ENCODE results near the gene BEAN1. TPM values are rescaled to one million over a fixed set of nuclear protein-coding genes. Genes with fewer than 3 reads are reported as not detected.

The BEAN1 gene
- total and polyA plus RNA-seq, 12 donors: 0.26 to 9.6 (median 2.0) TPM

DNA sequence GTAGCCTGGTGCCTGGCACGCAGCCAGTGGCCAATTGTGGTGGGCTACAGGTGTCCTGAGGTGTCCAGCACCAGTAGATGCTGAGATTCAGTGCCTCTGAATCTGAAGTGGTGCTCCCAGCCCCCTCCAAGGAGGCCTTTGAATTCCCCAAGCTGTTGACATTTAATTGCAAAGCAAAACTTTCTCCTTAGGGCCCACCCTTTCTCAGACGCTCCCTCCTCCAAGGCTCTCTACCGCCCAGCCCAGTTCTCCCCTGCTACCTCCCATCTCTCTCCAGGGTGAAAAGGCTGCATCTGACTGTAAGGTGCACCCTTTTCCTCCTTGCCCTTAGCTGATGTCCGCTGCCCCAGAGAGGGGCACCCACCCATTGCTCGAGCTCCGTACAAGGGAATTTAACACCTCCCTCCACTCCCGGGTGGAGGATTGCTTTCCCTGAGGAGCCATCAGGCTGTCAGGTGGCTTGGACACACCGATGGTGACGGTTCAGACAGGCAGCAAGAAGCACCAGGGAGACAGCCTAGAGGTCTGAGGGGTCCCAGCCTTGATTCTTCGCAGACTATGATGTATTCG, 1.7 kb downstream of the BEAN1 start:
- no peak for ATAC-seq
- H3K27ac ChIP-seq: no peak overlapping the region
- H3K4me1 ChIP-seq: peaks cover 2 to 24% (median 15%) of the 10 kb centered on the region in 9 donors
- H3K27me3 ChIP-seq: peaks cover 0 to 62% (median 20%) of the 10 kb centered on the region in 7 donors
- no peak overlapping the region for H3K4me3 ChIP-seq
- DNase-seq: no peak
- H3K9me3 ChIP-seq: no peaks in the 10 kb centered on the region
- TF ChIP-seq, protein P1, sequence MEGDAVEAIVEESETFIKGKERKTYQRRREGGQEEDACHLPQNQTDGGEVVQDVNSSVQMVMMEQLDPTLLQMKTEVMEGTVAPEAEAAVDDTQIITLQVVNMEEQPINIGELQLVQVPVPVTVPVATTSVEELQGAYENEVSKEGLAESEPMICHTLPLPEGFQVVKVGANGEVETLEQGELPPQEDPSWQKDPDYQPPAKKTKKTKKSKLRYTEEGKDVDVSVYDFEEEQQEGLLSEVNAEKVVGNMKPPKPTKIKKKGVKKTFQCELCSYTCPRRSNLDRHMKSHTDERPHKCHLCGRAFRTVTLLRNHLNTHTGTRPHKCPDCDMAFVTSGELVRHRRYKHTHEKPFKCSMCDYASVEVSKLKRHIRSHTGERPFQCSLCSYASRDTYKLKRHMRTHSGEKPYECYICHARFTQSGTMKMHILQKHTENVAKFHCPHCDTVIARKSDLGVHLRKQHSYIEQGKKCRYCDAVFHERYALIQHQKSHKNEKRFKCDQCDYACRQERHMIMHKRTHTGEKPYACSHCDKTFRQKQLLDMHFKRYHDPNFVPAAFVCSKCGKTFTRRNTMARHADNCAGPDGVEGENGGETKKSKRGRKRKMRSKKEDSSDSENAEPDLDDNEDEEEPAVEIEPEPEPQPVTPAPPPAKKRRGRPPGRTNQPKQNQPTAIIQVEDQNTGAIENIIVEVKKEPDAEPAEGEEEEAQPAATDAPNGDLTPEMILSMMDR (IDR thresholded peaks at IDR 0.05): no peak
- 52 to 67% methylated on average over 11 of the region's 11 CpGs for WGBS, 2 donors
- intact Hi-C loops (cut with DNase I): loop anchor here in 1 of 10 donors (5.0 kb wide), 1 partner anchor 49 kb away; no protein-coding TSS in a partner anchor
- no peaks in the 10 kb centered on the region for H3K36me3 ChIP-seq

DNA sequence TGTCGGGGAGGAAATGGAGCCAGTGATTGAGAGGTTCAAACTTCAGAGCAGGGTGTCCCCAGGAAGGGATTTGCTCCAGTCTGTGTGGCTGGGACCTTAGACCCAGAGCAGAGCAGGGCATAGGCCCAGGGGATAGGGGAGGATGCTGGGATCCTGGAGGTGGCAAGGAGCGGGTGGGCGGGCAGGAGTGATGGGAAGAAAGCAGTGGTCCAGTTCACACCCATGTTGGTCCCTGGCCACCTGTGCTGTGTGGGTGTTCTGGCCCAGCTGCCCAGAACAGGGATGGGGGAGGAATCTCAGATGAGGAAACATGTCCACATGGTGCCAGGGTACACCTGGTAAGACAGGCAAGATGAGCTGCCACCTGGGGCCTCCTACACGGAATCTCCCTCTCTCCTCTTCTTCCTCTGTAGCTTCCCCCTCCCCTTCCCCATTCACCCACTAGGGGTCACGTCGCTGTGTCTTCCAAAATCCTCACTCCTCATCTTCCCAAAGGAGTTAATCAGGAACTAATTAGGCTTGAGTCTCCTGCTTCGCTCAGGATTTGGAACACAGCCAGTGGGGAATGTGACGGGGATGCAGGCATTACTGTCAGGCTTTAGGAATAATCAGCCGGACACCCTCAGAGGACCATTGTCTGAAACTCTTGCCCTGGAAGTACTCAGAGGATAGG, 2.3 kb downstream of the BEAN1 start:
- no peaks in the 10 kb centered on the region for H3K9me3 ChIP-seq
- H3K36me3 ChIP-seq: no peaks in the 10 kb centered on the region
- intact Hi-C loops (cut with DNase I): loop anchor here in 1 of 10 donors (5.0 kb wide), 1 partner anchor 48 kb away; no protein-coding TSS in a partner anchor
- H3K4me3 ChIP-seq: no peak overlapping the region
- WGBS, 2 donors: 61 to 82% methylated on average over 9 of the region's 9 CpGs
- TF ChIP-seq, protein P1 (IDR thresholded peaks at IDR 0.05): no peak
- H3K27me3 ChIP-seq: peaks cover 0 to 62% (median 19%) of the 10 kb centered on the region in 7 donors
- no peak for DNase-seq
- no peak overlapping the region for H3K27ac ChIP-seq
- H3K4me1 ChIP-seq: peaks cover 2 to 24% (median 15%) of the 10 kb centered on the region in 9 donors
- no peak for ATAC-seq

GRCh38 chr16:66430214-66430613, 3.1 kb downstream of the BEAN1 start:
- Histone ChIP-seq H3K36me3 (no peaks in the 10 kb centered on the region), H3K9me3 (no peaks in the 10 kb centered on the region), H3K4me3 (no peak overlapping the region), H3K4me1 (peaks cover 2 to 24% (median 15%) of the 10 kb centered on the region in 9 donors), H3K27ac (no peak overlapping the region), H3K27me3 (peaks cover 0 to 59% (median 18%) of the 10 kb centered on the region in 7 donors)
- TF ChIP-seq, protein P1 (IDR thresholded peaks at IDR 0.05): no peak
- no peak for ATAC-seq
- 78 to 80% methylated on average over 3 of the region's 3 CpGs for WGBS, 2 donors
- DNase-seq: no peak
- intact Hi-C loops (cut with DNase I): no loop called here

GRCh38 chr16:66431760-66432159, 4.7 kb downstream of the BEAN1 start:
- Histone ChIP-seq H3K9me3 (no peaks in the 10 kb centered on the region), H3K27me3 (peaks cover 0 to 44% (median 7%) of the 10 kb centered on the region in 7 donors), H3K27ac (no peak overlapping the region), H3K4me1 (peaks cover 0 to 17% (median 8%) of the 10 kb centered on the region in 9 donors), H3K4me3 (no peak overlapping the region), H3K36me3 (no peaks in the 10 kb centered on the region)
- WGBS, 2 donors: 89 to 91% methylated on average over 8 of the region's 8 CpGs
- no peak for DNase-seq
- ATAC-seq: no peak
- intact Hi-C loops (cut with DNase I): no loop called here
- TF ChIP-seq, protein P1 (IDR thresholded peaks at IDR 0.05): no peak

Data from heart right ventricle (tissue), 16 donors.